Measurements from ENCODE around the gene PKM.
A peak's percentile ranks its signal among the peaks of the same experiment; 100 is the strongest.
"Not testable (repeated sequence)": the region's sequence is repeated elsewhere in the genome, so short reads cannot be mapped to it uniquely, and the experiment has no call there.

The PKM gene

DNA sequence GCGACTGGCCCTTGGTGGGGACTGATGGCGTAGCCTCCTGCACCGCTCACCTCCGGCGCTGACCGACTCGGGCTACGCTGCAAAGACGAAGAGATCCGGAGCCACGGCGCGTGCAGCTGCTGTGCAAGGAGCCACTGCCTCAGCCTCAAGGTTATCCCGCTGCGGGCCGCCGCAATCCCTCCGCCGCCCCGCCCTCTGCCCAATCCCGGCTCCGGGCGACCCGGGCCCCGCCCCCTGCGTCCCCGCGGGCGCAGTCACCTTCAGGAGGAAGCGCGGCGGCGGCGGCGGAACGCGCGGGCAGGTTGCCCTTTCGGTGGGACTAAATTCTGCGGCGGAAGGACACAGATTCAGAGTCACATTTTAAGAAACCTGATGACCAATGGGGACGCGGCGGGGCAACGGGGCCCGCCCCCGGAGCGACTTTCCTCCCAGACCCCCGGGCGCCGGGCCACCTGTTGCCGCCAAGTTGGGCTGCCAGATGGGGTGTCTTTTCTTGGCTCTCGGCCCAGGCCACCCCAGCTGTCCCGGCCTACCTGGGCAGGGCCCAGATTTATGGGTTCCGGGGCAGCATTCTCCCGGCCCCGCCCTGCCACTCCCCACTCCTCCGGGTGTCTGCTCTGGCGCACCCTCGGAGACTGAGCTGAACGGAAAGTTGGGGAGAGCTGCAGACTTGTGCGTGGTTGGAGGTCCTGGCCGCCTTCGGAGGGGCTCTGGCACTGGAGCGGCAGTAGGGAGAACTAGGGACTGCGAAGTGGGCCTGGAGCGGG lies at the start of gene PKM:
TSS of gene PKM (minus strand) at position 125 of the 767 bp plus-strand sequence. CDS start 12,093 bp downstream, outside the sequence.
- DNase-seq (ENCODE audit: low spot score) = peak; percentile 94

DNA sequence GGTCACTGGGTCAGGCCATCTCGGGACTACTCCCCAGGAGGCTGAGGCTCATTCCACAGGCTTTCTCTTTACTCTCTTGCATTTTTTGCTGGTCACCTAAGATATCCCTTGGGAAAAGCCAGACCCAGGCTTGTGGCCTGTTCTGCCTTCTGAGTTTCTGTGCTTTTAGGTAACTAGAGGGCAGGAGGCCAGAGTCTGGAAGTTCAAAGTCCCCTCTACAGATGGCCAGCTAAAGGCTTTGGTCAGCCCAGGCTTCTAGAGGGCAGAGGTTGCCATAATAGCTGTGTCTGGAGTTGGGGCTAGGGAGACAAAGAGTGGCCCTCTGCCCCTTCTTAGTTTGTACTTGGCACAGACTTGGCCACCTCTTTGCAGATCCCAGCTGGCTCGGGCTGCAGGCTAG lies 49.8 kb upstream of the PKM start:
- no peak for DNase-seq (ENCODE audit: low spot score)

DNA sequence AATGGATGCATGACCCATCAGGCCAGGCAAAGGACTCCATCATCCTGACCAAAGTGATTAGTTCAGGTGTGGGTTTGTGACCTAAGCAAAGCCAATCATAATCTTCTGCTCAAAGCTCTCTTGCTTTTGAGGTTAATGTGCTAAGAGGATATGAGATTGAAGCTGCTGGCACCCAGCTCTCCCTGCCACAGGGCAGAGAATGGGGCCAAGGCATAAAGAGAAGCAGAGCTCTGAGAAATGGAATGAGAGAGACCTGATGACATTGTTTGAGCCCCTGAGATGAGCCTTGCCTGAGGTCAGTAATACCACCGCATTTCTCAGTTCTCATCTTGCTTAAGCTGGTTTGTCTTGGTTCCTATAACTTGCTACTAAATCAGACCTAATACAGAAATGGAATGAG lies 47.7 kb upstream of the PKM start:
- DNase-seq (ENCODE audit: low spot score) = no peak

DNA sequence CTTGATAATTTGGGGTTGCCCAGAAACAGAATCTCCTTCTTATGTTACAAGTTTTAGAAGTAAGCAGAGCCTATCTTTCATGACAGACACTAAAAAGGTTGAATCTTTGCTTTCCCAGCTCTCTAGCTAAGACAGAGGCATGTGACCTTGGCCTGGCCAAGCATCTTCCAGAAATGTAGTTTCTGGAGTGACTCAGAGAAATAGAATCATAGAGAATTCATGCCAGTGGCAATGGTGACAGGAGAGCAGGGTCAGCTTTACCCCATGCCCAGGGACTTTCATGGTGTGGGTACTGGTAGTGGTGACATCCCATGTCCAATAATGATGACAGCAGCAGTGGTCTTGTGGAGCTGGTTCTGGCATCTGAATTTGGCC lies 45.3 kb upstream of the PKM start:
- DNase-seq (ENCODE audit: low spot score) = no peak

DNA sequence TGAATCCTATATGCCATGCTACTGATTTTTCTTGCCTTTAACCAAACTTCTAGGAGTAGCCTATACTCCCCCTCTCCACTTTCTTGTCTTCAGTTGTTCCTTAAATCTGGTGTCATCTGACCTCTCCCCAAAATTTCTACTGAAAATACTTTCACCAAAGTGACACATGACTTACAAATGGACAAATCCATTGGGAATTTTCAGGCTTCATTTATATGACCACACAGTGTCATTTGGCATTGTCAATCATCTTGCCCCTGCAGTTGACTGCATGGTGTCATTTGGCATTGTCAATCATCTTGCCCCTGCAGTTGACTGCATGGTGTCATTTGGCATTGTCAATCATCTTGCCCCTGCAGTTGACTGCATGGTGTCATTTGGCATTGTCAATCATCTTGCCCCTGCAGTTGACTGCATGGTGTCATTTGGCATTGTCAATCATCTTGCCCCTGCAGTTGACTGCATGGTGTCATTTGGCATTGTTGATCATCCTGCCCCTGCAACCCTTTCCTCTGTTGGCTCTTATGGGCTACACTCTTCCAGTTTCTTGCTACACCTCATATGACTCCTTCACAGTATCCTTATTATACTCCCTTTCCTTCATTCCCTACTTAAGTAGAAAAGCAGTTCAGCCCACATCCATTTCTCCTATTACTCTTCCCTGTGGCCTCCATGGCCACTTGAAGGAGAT lies 44.8 kb upstream of the PKM start:
- DNase-seq (ENCODE audit: low spot score) = not testable (repeated sequence)

DNA sequence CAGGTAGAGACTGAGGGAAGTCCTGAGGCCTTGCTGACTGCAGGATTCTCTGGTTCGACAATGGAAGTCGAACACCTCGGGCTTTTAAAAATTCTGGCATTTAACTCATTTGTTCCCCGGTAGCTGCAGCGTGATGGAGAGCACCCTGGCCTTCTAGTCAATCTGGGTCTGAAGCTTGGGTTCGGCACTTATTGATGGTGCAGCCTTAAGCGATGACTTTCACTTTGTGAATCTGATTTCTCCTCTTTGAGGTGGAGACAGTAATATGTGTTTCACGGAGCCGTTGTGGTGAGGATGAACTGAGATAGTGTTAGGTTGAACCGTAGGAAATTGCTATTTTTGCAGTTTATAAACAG lies 42.0 kb upstream of the PKM start:
- no peak for DNase-seq (ENCODE audit: low spot score)

DNA sequence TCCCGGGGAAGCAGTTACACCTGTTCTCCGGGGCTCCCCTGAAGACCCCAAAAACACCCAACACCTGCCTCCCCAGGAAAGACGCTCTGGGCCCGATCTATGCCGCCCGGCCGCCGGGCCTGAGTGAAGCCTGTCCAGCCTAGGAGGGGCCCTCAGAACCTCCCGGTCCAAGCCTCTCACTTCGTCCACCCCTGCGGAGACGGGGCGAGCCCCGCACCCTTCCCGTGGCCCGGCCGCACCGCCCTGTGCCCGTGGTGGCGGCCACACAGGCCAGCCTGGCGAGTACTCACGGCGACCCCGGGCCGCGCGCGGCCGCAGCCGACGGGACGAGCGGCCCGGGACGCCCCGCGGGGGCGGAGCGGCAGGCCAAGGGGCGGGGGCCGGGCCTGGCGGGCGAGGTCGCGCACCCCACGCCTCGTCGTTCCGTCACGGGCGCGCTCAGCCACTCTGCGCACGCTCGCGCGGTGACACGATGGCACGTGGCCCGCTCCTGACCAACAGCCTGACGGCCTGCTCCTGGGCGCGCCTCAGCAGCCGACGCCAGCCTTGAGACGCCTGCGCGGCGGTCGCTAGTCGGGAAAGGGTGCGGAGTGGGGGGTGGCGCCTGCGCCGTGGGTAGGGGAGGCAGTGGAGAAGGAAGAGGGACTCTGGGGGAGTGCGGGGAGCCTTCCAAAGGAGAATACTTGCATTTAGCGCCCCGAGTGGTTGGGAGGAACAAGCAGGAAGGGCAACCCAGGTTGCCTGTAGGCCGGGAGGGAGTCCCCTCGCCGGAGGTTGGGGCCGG lies 41.4 kb upstream of the PKM start, which contains the start of gene PARP6:
TSS of gene PARP6 (minus strand) at position 342 of the 784 bp plus-strand sequence. CDS start 5,077 bp downstream, outside the sequence.
- peak; percentile 99 for DNase-seq (ENCODE audit: low spot score)

DNA sequence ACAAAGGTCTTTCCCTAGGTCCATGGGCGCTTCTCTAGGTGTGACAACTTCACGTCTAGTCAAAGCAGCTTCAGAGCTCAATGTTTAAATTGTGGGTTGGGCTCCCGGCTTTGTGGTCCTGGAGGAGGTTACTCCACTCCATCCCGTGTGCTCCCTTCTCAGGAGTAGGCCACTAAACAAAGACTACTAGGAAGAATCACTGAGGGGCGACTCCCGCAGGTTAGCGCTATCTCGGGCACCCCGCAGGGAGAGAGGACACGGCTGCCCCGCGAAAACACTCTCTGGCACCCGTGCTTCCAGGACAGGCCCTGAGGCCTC lies 40.9 kb upstream of the PKM start:
- peak; percentile 52 for DNase-seq (ENCODE audit: low spot score)

DNA sequence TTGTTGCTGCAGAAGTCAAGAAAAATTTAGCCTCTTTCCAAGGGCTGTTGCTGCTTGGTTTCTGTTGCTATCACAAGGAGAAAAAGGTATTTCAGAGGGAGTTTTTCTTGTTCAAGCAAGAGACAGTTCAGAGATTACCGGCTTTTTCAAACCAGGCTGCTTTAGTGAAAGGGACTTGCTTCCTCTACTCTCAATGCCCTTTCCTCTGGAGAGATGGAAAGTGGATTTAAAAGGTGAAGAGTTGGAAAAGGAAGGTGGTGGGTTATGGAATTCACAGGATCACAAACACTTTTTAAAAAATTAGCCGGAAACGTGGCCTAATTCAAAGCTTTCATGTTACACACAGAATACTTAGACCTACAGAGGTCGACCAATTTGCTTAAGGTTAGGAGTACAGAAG lies 40.2 kb upstream of the PKM start:
- no peak for DNase-seq (ENCODE audit: low spot score)

DNA sequence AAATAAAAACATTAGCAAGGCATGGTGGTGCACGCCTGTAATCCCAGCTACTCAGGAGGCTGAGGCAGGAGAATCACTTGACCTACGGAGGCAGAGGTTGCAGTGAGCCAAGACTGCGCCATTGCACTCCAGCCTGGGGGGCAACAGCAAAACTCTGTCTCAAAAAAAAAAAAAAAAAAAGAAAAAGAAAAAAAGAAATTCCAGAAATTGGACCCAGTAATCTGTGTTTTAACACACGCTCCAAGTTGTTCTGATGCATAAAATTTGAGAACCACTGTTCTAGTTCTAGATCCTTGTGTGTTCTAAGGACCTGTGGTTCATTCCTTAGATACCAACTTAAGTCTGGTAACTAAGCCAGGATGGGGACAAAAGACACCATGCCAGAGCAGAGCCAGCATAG lies 38.7 kb upstream of the PKM start:
- no peak for DNase-seq (ENCODE audit: low spot score)

DNA sequence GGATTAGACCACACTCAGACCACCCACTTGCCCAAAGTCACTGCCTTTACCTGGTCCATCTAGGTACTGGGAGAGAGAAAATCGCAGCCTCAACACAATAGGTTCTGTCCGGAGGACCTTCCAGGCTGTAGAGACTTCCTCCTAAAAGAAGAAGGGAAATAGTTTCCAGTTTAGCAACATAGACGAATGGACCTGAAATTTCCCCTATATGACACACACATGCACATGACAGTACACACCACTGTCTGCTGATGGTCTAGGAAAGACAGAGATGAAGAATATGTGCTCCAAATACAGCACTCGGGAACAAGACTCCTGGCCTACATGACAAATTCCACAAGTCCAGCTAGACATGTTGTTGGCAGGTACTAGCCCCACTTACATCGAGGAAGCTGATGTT lies 34.0 kb upstream of the PKM start:
- DNase-seq (ENCODE audit: low spot score) = no peak

DNA sequence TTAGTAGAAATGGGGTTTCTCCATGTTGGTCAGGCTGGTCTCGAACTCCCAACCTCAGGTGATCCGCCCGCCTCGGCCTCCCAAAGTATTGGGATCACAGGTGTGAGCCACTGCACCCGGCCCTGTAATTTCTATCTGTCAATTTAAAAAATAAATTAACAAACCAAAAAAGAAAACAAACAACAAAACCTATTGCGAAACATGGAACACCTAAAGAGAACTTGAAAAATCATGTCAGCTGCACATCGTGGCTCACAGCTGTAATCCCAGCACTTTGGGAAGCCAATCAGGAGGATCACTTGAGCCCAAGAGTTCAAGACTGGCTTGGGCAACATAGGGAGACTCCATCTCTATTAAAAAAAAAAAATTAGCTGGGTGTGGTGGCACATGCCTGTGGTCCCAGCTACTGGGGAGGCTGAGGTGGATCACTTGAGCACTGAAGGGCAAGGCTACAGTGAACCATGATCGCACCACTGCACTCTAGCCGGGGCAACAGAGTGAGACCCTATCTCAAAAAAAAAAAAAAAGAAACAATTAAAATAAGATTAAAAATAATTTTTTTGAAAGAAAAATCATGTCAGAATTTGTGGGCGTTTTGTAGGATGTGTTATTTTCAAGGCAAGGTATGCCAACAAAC lies 21.8 kb upstream of the PKM start:
- DNase-seq (ENCODE audit: low spot score) = no peak

DNA sequence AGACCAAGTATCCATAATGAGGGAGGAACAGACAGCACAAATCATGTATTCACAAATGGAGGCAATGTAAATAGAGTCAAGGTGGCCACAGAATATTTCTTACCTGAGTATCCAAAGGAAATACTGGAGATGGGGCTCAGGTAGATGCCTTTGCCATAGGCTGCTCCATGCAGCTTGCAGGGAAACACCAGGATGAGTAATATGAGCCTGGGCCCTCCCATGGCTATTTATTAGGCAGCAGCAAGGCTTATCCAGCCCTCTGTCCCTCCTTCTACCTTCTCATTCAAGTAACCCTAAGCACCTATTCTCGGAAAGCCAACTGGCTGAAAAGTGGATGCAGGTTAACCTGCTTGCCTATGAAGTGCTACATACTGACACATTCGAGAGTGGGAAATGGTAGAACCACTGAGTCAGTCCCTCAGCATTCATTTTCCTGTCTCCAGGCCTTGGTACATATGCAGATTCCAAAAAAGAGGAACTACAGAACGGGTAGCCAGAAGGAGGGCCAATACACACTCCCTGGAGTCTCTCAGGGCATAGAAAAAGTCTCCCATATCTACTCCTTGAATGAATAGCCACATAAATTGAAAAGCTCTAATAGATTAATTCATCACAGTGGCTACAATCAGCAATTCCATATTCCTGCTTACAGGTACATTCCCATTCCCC lies 18.3 kb upstream of the PKM start:
- DNase-seq (ENCODE audit: low spot score) = no peak

DNA sequence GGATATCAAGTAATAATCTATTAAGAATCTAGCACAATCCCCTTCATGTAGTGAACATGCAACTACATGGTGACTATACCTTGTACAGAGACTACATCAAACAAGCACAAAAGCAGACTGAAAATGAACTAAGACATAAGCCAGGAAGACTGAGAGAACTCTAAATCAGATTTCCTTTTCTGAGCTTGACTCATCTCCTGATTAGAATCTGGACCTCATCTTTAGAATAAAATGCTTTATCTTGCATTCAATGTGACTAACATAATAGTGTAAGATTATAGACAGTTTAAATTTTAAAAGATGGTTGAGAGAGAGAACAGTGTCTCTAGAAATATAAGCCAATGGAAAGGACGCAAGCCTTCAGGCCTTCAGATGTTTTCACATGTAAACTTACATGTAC lies 17.5 kb upstream of the PKM start:
- DNase-seq (ENCODE audit: low spot score) = no peak

DNA sequence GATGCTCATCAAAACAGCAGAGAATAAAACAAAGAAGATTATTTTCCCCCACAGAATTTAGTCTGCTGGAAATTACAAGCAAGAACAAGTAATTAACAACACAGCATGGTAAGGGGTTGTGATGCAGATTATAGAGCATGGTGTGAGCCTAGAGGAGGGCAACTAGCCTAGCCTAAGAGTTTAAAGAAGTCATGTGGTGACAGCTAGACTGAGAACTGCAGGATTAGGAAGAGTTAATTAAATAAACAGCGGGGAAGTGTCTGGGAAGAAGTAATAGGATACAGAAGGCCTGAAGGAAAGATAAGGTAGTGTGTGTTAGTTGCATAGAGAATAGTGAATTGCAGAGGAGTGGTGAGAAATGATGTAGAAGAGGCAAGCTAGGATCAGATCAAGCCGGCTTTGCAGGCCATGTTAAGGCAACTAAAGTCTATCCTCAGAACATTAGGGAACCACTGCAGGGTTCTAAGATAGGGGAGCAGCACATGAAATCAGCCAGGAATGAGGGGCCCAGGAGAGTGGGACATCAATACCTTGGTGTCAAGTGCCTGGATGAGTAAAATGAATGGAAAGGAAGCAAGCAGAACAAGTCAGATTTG lies 11.9 kb upstream of the PKM start:
- DNase-seq (ENCODE audit: low spot score) = peak; percentile 33

DNA sequence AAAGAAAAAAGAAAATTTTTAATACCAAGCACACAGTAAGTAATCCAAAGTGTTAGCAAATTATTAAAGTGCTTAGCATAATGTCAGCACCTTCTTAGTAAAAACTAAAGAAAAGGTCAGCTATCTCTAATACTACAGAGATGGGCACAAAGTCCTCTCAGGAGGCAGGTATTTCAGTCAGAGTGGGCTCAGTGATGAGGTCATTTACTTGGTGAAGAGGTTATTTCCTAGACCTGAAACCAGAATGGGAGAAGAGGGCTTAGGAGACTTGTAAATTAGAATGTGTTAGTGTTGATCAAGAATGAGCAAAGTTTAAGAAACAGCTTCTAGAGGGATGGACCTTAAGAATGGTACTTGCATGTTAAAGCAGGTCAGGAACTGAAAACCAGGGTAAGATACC lies 8.7 kb upstream of the PKM start:
- DNase-seq (ENCODE audit: low spot score) = no peak

DNA sequence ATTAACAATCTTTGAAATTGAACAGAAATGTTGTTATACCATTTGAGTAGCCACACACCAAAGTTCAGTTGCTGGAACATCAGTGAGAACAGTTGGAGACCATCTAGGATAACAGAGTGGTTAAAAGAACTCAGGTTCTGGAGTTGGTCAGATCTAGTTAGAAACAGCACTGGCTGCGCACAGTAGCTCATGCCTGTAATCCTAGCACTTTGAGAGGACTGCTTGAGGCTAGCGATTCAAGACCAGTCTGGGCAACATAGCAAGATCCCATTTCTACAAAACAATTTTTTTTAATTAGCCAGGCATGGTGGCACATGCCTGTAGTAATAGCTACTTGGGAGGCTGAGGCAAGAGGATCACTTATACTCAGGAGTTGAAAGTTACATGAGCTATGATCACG lies 7.6 kb upstream of the PKM start:
- DNase-seq (ENCODE audit: low spot score) = no peak

DNA sequence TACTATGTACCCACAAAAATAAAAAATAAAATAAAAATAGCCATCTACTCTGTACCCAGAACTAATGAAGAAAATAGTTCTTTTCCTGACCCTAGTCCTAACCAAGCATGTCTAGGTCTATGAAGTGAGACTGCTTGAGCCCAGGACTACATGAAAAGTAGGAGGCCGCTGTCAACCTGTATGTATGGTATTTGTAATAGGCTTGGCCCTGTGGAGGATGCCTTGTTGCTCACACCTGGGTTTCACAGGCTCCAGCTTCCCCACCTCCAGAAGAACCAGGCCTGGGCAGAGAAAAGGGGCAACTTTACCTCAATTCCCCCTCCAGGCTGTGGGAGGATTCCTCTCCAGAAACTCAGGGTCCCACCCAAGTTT lies 6.8 kb upstream of the PKM start:
- no peak for DNase-seq (ENCODE audit: low spot score)

DNA sequence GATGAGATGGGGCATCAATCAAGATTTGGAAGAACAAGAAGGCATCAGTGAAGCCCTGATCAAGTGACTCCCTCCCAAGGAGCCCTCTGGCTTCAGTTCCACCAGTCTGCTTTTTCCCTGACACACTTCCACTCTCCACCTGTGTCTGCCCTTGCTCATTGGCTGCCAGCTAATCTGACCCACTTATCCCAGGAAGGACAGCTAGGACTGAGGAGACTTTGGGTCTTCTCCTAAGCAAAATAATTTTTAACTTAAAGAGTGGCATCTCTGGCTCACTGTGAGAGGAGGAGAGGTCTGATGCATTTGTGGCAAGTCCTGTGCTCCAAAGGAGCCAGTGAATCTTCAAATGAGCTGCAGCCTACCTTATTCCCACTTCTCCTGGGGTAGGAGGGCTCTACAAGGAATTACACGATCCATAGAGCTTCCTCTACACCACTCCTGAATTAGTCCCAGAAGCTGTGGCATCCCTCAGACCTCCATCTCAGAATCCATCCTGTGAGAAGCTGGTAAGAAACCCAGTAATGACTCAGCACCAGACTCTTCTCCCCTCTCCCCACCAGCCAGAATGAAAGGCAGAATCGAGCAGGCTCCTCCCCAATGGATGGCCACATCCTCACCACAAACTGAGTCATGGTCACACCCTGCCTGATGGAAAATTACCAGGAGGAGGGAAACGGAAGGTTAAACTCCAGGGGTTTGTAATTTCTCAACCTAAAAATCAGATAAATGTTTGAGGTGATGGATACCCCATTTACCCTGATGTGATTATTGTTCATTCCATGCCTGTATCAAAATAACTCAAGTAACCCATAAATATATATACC lies 6.3 kb upstream of the PKM start:
- peak; percentile 51 for DNase-seq (ENCODE audit: low spot score)

DNA sequence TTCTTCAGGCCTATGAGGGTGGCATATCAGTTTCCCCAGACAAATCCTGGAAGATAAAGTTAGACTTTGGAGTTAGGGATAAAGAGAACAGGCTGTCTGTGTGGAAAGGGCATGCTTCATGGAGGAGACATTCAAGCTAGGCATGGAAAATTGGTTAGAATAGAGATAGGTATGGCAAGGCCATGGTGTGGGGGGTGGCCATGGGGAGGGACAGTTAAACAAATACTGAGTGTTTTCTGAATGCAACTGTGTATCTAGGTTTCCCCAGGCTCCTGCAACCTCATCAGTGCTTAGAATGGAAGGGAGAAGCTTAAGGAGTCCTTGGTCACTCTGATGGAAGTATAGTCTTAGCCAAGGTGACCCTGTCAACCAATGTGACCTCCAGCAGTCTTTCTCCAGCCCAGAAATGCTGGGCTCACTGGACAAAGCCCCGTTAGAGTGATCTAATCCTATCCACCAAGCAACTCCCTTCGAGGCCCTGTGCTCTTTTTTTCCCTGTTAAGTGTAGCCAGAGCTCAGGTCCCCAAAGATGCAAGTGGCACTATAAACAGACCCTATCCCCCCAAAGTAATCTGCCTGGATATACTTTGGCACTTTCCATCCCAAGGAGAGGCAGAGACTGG lies 5.5 kb upstream of the PKM start:
- no peak for DNase-seq (ENCODE audit: low spot score)

Measured in iPS-NIHi11 (cell line).